Measurements from ENCODE around the gene TANC1. TPM values are rescaled to one million over a fixed set of nuclear protein-coding genes. Genes with fewer than 3 reads are reported as not detected.

Gene TANC1
- total RNA-seq, 6 experiments from 2014 or later, result 22.4 to 27.7 (median 23.1) TPM

- Mint-ChIP-seq H3K27ac (peak overlapping the region; percentile 48), H3K9me3 (no peaks in the 10 kb centered on the region), H3K27me3 (ENCODE audit: insufficient read depth) (no peaks in the 10 kb centered on the region), H3K36me3 (ENCODE audit: low read depth) (no peaks in the 10 kb centered on the region), H3K4me1 (ENCODE audit: low read depth) (peaks cover 45% of the 10 kb centered on the region), H3K4me3 (peak overlapping the region; percentile 69)
- peak; percentile 60 for DNase-seq
- TF ChIP-seq, protein P1, sequence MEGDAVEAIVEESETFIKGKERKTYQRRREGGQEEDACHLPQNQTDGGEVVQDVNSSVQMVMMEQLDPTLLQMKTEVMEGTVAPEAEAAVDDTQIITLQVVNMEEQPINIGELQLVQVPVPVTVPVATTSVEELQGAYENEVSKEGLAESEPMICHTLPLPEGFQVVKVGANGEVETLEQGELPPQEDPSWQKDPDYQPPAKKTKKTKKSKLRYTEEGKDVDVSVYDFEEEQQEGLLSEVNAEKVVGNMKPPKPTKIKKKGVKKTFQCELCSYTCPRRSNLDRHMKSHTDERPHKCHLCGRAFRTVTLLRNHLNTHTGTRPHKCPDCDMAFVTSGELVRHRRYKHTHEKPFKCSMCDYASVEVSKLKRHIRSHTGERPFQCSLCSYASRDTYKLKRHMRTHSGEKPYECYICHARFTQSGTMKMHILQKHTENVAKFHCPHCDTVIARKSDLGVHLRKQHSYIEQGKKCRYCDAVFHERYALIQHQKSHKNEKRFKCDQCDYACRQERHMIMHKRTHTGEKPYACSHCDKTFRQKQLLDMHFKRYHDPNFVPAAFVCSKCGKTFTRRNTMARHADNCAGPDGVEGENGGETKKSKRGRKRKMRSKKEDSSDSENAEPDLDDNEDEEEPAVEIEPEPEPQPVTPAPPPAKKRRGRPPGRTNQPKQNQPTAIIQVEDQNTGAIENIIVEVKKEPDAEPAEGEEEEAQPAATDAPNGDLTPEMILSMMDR (IDR thresholded peaks at IDR 0.05), result no peak
Observed at GRCh38 chr2:158926478-158926948, 41.9 kb upstream of the TANC1 start.

GRCh38 chr2:158928515-158928914, 39.9 kb upstream of the TANC1 start:
- Mint-ChIP-seq H3K27ac (no peak overlapping the region), H3K36me3 (ENCODE audit: low read depth) (no peaks in the 10 kb centered on the region), H3K27me3 (ENCODE audit: insufficient read depth) (no peaks in the 10 kb centered on the region), H3K4me3 (no peak overlapping the region), H3K9me3 (no peaks in the 10 kb centered on the region), H3K4me1 (ENCODE audit: low read depth) (peaks cover 38% of the 10 kb centered on the region)
- DNase-seq, result no peak
- TF ChIP-seq, protein P1 (IDR thresholded peaks at IDR 0.05), result no peak

GRCh38 chr2:158928965-158929364, 39.5 kb upstream of the TANC1 start:
- TF ChIP-seq, protein P1 (IDR thresholded peaks at IDR 0.05), result no peak

DNA sequence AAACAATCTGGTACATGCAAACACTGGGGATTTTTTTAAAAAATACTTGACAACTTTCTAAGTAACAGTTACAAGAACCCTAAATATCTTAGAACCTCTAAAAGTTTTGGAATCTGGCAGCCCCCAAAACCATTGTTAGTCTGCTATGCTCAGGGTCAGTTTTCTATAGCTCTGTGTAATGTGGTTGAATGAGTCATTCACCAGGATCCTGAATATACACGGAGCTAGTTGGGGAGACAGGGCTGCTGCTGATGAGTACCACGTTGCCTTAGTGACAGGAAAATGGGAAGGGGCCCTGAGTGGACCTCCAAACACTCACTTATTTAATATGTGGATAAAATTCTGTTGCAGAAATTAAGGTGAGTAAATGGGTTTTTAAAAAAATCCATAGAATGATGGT, 36.9 kb upstream of the TANC1 start:
- H3K36me3 Mint-ChIP-seq (ENCODE audit: low read depth), result no peaks in the 10 kb centered on the region
- DNase-seq, result peak; percentile 65
- no peaks in the 10 kb centered on the region for H3K27me3 Mint-ChIP-seq (ENCODE audit: insufficient read depth)
- H3K4me3 Mint-ChIP-seq, result no peak overlapping the region
- TF ChIP-seq, protein P1 (IDR thresholded peaks at IDR 0.05), result no peak
- H3K4me1 Mint-ChIP-seq (ENCODE audit: low read depth), result peaks cover 46% of the 10 kb centered on the region
- no peaks in the 10 kb centered on the region for H3K9me3 Mint-ChIP-seq
- peak overlapping the region; percentile 43; the same call in 1 of the 2 replicates for H3K27ac Mint-ChIP-seq

More at GRCh38 chr2:158928965-158929364, 39.5 kb upstream of the TANC1 start:
- Mint-ChIP-seq H3K9me3 (no peaks in the 10 kb centered on the region), H3K27ac (no peak overlapping the region), H3K27me3 (ENCODE audit: insufficient read depth) (no peaks in the 10 kb centered on the region), H3K36me3 (ENCODE audit: low read depth) (no peaks in the 10 kb centered on the region), H3K4me1 (ENCODE audit: low read depth) (peaks cover 37% of the 10 kb centered on the region), H3K4me3 (no peak overlapping the region)
- DNase-seq, result no peak

DNA sequence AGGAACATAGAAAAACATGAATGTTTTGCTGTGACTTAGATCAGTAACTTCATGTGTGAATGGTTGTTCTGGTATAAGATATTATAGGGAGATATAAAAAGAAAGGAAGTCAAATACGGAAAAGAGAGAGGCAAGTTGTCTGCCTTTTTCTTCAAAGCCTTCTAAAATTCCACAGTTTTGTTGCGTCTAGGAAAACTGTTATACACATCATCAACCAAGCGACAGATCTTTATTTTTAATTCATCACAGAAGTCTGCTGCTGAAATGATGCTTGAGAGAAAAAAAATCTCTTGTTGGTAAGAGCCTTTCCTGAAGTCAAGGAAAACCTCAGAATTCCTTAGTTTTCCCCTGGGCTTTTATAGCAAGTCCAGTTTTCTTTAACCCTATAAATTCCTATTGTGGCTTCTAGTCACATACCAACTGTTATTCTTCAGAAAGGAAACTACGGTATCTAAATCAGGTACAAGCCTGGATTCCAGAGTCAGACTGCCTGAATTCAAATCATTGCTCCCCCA, 36.3 kb upstream of the TANC1 start:
- H3K9me3 Mint-ChIP-seq, result no peaks in the 10 kb centered on the region
- peak overlapping the region; percentile 43; the same call in 1 of the 2 replicates for H3K27ac Mint-ChIP-seq
- H3K4me1 Mint-ChIP-seq (ENCODE audit: low read depth), result peaks cover 47% of the 10 kb centered on the region
- no peak overlapping the region for H3K4me3 Mint-ChIP-seq
- TF ChIP-seq, protein P1 (IDR thresholded peaks at IDR 0.05), result no peak
- no peaks in the 10 kb centered on the region for H3K27me3 Mint-ChIP-seq (ENCODE audit: insufficient read depth)
- no peak for DNase-seq
- no peaks in the 10 kb centered on the region for H3K36me3 Mint-ChIP-seq (ENCODE audit: low read depth)
